PC-9 (cell line): ENCODE data around the gene OCA2. TPM values are rescaled to one million over a fixed set of nuclear protein-coding genes. Genes with fewer than 3 reads are reported as not detected.

Source experiments
- BruUV-seq: library from RNA; stranded (reverse); fragments of 400-500 nt; replicated peaks from 2 replicates; lab custom pipeline; 2021; lab: Mats Ljungman, UMichigan
- CTCF ChIA-PET: fragments of 300-600 bp; sonication (Branson Sonifier 250); formaldehyde crosslinking; loops from one replicate; lab custom pipeline; 2022; ENCODE audit warnings: antibody characterized with exemption; lab: Charles Lee
- POLR2A ChIA-PET: fragments of 300-600 bp; sonication (Branson Sonifier 250); formaldehyde crosslinking; loops from one replicate; lab custom pipeline; 2022; ENCODE audit warnings: antibody characterized with exemption; ENCODE audit not compliant: unreplicated experiment; lab: Charles Lee
- DNase-seq, 2 experiments: peaks; one replicate each; pipeline versions ENCODE4 v3.0.0 to v3.0.0-alpha.2; 2015 to 2022; ENCODE audit warnings: mixed read lengths in 1 of 2
- H2AFZ ChIP-seq: fragments of 200-600 bp; sonication (generic); 2 replicates; pipeline ENCODE4 v1.8.1; 2017; ENCODE audit warnings: antibody characterized with exemption
- H3F3A ChIP-seq: fragments of 200-600 bp; sonication (generic); 2 replicates; pipeline ENCODE4 v1.8.1; 2017; ENCODE audit warnings: antibody characterized with exemption, mild to moderate bottlenecking, low read depth; ENCODE audit not compliant: insufficient read depth
- H3K27ac ChIP-seq: fragments of 200-600 bp; sonication (generic); 2 replicates; pipeline ENCODE4 v1.6.1; 2016; ENCODE audit warnings: mixed run types
- H3K27me3 ChIP-seq: fragments of 200-600 bp; sonication (generic); 2 replicates; pipeline ENCODE4 v1.6.1; 2016; ENCODE audit warnings: low read depth, mixed run types; ENCODE audit not compliant: insufficient read depth
- H3K36me3 ChIP-seq: fragments of 200-600 bp; sonication (generic); 2 replicates; pipeline ENCODE4 v1.6.1; 2016; ENCODE audit warnings: low read depth, mixed run types
- H3K4me1 ChIP-seq: fragments of 200-600 bp; sonication (generic); replicated peaks from 2 replicates; pipeline ENCODE4 v1.6.1; 2016; ENCODE audit warnings: mixed run types; ENCODE audit not compliant: insufficient read depth
- H3K4me2 ChIP-seq: fragments of 200-600 bp; sonication (generic); 2 replicates; pipeline ENCODE4 v1.6.1; 2017; ENCODE audit warnings: mixed run types
- H3K4me3 ChIP-seq: fragments of 200-600 bp; sonication (generic); 2 replicates; pipeline ENCODE4 v1.6.1; 2016; ENCODE audit warnings: mixed run types
- H3K79me2 ChIP-seq: fragments of 200-600 bp; sonication (generic); 2 replicates; pipeline ENCODE4 v1.6.1; 2017; ENCODE audit warnings: low read depth, mixed run types
- H3K9me2 ChIP-seq: fragments of 200-600 bp; sonication (generic); 2 replicates; pipeline ENCODE4 v1.8.1; 2017; ENCODE audit warnings: mild to moderate bottlenecking; ENCODE audit not compliant: insufficient read depth
- H3K9me3 ChIP-seq: fragments of 200-600 bp; sonication (generic); 2 replicates; pipeline ENCODE4 v1.8.1; 2016; ENCODE audit warnings: low read depth; ENCODE audit not compliant: insufficient read depth
- H4K20me1 ChIP-seq: fragments of 200-600 bp; sonication (generic); 2 replicates; pipeline ENCODE4 v1.8.1; 2017; ENCODE audit not compliant: insufficient read depth
- CTCF ChIP-seq: fragments of 200-600 bp; sonication (generic); conservative IDR thresholded peaks from 2 replicates; pipeline ENCODE4 v1.6.1; 2017; ENCODE audit warnings: mixed run types, antibody characterized with exemption, mild to moderate bottlenecking, moderate library complexity
- EZH2 ChIP-seq: fragments of 200-600 bp; sonication (generic); IDR thresholded peaks from 2 replicates; pipeline ENCODE4 v1.8.0; 2017; ENCODE audit warnings: antibody characterized with exemption, low read depth
- intact Hi-C: fragments of 100-400 bp; cut with micrococcal nuclease; formaldehyde crosslinking; loops from one replicate; pipeline ENCODE4 v1.10.0; 2022; ENCODE audit not compliant: unreplicated experiment
- total RNA-seq: library from RNA; stranded (reverse); gene quantifications from 2 replicates; pipeline ENCODE4 v1.2.3, GENCODE V29; 2021

OCA2 gene
- total RNA-seq, 1 experiment from 2014 or later, result not detected

GRCh38 chr15:28018291-28019044 is 80.6 kb downstream of the OCA2 start:
- TF ChIP-seq CTCF (no peak), EZH2 (no peak)
- Histone ChIP-seq H3K4me2 (no peak overlapping the region), H4K20me1 (no peaks in the 10 kb centered on the region), H3K27ac (no peak overlapping the region), H3K9me2 (no peaks in the 10 kb centered on the region), H3K79me2 (no peaks in the 10 kb centered on the region), H3K27me3 (peaks cover 43% of the 10 kb centered on the region), H3K9me3 (no peaks in the 10 kb centered on the region), H3F3A (no peaks in the 10 kb centered on the region), H3K4me3 (no peak overlapping the region), H2AFZ (no peak overlapping the region), H3K36me3 (no peaks in the 10 kb centered on the region), H3K4me1 (no peaks in the 10 kb centered on the region)
- ChIA-PET CTCF (no interaction called here), POLR2A (no interaction called here)
- intact Hi-C loops, result no loop called here
- no TSS peak for BruUV-seq
- DNase-seq, result no peak

DNA sequence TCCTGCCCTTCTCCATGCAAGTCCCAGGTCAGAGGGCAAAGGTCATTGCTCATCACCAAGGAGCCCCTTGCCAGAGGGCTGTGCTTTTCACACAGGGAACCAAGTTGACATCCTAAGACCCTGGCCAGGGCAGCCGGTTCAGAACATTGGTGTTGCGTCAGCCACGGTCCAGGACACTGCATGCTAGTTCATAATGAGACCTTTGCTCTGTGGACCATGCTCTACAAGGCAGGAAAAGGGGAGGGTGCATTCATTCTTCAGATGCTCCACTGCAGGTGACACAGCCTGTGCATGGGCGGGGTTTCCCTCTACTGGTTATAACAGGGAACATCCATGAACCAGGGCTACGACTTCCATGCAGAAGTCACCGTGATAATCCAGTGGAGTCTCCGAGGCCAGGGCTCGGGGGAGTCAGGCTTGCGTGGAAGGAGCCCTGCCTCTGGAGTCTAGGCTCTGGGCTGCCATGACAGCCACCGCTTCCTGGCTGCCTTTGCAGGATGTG is 81.6 kb downstream of the OCA2 start:
- no peaks in the 10 kb centered on the region for H4K20me1 ChIP-seq
- ChIA-PET CTCF (no interaction called here), POLR2A (no interaction called here)
- H3K36me3 ChIP-seq, result no peaks in the 10 kb centered on the region
- H3K27me3 ChIP-seq, result peaks cover 50% of the 10 kb centered on the region
- H3K4me1 ChIP-seq, result no peaks in the 10 kb centered on the region
- BruUV-seq, result no TSS peak
- no peak for DNase-seq
- H3K79me2 ChIP-seq, result no peaks in the 10 kb centered on the region
- H3K27ac ChIP-seq, result no peak overlapping the region
- no peak overlapping the region for H3K4me2 ChIP-seq
- H3K9me2 ChIP-seq, result no peaks in the 10 kb centered on the region
- no peaks in the 10 kb centered on the region for H3K9me3 ChIP-seq
- no peak for TF ChIP-seq EZH2
- no peak for TF ChIP-seq CTCF
- intact Hi-C loops, result no loop called here
- H3K4me3 ChIP-seq, result no peak overlapping the region
- no peak overlapping the region for H2AFZ ChIP-seq
- no peaks in the 10 kb centered on the region for H3F3A ChIP-seq

DNA sequence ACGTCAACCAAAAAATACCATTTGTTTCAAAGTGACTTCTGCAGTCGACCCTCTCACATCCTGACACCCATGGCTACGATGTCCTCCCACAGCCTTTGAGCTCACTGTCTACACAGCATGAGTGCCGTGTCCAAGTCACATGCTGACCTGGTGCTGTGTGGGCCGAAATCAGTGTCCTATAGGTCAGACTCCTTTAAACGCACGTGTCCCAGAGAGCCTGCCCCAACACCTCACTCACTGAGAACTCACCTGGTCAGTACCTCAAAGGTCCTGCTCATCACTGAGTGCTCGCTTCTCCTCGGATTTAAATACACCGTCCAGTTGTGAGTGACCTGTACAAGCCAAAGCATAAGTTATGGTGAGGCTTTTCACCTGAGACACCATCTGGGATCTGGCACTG is 83.3 kb downstream of the OCA2 start:
- TF ChIP-seq EZH2 (no peak), CTCF (no peak)
- ChIA-PET POLR2A (no interaction called here), CTCF (no interaction called here)
- BruUV-seq, result no TSS peak
- H3K4me1 ChIP-seq, result no peaks in the 10 kb centered on the region
- peaks cover 44% of the 10 kb centered on the region for H3K27me3 ChIP-seq
- H3K9me2 ChIP-seq, result no peaks in the 10 kb centered on the region
- H3K36me3 ChIP-seq, result no peaks in the 10 kb centered on the region
- intact Hi-C loops, result no loop called here
- no peak overlapping the region for H3K4me2 ChIP-seq
- H3K9me3 ChIP-seq, result no peaks in the 10 kb centered on the region
- H3F3A ChIP-seq, result no peaks in the 10 kb centered on the region
- no peak overlapping the region for H3K27ac ChIP-seq
- no peak for DNase-seq
- H4K20me1 ChIP-seq, result no peaks in the 10 kb centered on the region
- no peaks in the 10 kb centered on the region for H3K79me2 ChIP-seq
- no peak overlapping the region for H2AFZ ChIP-seq
- H3K4me3 ChIP-seq, result no peak overlapping the region
